IPS DF 4.7 (cell line): ENCODE data around the gene CDC42SE2.

Experiments used
- DNase-seq: peaks from one replicate; pipeline ENCODE4 v3.0.0-alpha.2; 2013; ENCODE audit warnings: low spot score; ENCODE audit errors: extremely low read depth

The CDC42SE2 gene, protein sequence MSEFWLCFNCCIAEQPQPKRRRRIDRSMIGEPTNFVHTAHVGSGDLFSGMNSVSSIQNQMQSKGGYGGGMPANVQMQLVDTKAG

DNA sequence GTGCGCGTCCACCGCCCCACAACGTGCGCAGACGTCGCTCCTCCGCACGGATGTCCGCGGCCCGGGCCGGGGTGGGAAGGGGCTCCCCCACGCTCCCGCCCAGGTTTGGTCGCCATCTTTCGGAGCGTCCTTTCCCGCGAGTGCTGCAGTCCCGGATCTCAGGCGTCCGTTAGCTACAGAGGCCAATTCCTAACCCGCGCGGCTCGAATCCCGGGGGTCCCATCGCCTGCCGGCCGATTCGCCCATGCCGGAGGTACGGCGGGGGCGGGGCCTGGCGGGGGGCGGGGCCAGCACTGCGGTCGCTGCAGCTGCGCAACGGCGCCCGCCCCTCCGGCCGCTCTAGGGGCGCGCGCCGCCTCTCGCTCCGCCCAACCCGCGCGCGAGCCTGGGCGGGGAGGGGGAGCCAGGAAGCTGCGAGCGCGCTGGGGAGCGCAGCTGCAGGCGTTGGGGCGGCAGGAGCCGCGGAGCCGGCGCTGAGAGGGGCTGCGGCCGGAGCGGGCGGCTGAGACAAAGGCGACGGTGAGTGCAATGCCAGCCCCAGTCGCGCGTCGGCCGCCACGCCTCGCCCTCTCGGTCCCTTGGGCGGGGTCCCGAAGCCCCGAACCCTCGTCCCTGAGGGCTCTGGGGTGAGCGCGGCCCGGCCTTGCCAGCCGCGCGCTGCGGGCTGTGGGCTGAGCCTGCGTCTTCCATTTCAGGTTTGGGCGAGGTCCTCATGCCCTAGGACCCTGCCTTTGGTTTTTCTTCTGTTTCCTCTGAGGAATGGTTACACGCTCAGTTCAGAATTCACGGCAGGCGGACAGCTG is at the start of gene CDC42SE2:
TSS of gene CDC42SE2 (plus strand) at position 406 of the 803 bp plus-strand sequence. CDS start 95,441 bp downstream, outside the sequence.
- DNase-seq: peak; percentile 36

DNA sequence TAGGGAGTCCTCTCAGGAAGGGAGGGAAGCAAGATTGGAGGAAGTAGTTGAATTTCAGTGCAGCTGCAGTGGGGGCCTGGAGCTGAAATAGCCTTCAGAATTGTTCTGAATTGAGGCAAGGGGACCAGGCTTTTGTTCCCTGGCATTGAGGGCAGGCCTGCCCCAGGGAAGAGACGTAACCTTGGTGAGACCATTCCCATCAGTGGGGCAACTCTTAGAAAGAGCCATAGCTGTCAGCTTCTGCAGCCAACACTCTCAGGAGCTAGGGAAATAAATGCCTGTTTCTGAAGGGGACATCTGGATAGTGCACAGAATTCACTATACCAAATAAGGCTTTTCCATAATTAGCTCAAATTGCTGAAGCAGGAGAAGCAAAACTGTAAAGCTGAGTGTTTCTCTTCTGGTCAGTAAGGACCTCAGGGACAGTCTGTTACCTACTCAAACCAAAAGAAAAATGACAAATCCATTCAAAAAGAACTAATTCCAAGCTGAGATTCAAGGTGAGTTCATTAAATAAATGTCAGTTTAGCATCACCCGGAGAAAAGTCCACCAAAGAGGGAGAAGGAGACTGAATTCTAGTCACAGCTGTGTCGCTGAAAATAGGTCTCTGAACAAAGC is 49.1 kb upstream of the CDC42SE2 start:
- no peak for DNase-seq

DNA sequence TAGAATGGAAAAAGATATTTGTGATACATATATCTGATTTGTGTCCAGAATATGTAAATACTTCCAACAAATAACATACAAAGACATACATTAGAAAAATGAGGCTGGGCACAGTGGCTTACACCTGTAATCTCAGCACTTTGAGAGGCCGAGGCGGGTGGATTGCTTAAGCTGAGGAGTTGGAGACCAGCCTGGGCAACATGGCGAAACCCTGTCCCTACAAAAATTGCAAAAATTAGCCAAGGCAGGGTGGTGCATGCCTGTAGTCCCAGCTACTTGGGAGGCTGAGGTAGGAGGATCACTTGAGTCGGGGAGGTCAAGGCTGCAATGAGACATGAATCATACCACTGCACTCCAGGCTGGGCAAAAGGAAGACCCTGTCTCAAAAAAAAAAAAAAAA is 46.1 kb upstream of the CDC42SE2 start:
- DNase-seq: no peak

DNA sequence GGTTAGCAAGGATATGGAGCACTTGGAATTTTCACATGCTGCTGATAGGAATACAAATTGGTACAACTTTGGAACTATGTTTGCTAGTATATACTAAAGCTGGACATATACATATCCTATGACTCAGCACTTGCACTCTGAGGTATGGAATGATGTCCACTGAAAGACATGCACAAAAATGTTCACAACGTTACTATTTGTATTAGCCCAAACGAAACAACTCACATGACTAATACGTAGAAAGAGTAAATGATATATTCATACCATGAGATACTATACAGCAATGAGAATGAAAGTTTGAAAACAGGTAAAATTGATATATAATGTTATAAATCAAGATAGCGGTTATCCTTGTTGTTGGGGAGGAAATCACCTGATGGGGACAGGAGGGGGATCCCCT is 45.5 kb upstream of the CDC42SE2 start:
- DNase-seq: no peak

DNA sequence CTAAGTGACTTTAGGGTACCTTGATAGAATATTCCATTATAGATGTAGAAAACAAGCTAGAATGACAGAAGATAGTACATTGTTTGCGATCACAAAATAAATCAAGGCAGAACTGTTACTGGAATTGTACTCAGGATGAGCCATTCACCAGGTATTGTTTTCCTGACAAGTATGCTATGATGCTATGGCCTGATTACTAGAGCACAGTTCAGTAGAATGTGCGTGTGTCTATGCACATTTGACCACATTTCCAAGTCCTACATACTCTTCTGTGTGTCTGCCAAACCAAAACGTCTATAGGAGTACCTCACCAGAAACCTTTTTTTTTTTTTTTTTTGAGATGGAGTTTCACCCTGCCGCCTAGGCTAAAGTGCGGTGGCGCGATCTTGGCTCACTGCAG is 43.3 kb upstream of the CDC42SE2 start:
- DNase-seq: no peak

DNA sequence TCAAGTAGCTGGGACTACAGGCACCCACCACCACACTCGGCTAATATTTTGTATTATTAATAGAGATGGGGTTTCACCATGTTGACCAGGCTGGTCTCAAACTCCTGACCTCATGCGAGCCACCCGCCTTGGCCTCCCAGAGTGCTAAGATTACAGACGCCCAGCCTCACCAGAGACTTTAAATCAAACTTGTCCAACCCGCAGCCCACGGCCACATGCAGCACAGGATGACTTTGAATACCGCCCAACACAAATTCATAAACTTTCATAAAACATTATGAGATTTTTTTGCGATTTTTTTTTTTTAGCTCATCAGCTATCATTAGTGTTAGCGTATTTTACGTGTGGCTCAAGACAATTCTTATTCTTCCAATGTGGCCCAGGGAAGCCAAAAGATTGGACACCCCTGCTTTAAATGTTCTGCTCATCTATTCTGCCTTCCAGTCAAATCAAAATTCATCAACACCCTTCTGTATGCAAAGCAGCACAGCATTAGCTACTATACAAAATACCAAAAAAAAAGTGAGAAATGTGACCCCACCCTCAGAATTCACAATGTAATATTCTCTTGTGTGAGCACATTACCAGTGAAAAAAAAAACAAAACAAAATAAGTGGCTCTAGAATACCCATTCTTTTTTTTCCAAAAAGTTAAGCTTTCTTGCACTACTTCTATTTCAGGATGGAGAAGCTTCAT is 42.7 kb upstream of the CDC42SE2 start:
- no peak for DNase-seq

DNA sequence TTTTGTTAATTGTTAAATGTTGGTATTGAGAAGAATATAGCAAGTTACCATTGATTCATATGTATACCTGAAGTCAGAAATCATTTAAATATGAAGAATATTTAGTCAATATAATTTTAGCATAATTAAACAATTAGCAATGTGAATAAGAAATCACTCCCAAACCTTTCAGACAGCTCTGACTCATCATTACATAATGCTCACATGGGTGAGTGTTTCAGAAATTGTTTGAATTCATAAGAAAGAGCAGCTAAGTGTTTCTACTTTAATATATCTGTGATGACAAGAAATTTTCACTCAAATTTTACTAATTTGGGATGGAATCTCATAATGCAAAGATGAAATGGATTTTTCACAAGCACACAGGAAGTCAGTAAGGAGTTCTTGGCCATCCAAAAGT is 42.0 kb upstream of the CDC42SE2 start:
- DNase-seq: no peak

DNA sequence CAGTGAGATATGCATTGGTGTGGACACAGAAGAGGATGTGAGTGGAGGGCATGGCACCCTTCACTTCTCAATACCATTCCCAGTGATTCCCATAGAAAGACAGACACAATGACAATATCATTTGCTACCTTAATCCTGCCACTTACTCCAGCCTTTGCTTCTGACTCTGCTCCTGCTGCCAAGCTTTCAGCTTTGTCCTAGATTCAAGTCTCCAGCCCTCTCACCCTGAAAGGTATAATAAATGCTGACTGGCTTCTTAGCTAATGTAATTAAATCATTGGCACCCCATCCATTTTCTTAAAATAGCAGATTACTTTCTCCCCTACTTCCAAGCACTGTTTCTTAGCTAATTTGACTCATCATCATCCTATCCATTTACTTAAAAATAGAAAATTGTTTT is 41.1 kb upstream of the CDC42SE2 start:
- DNase-seq: no peak

DNA sequence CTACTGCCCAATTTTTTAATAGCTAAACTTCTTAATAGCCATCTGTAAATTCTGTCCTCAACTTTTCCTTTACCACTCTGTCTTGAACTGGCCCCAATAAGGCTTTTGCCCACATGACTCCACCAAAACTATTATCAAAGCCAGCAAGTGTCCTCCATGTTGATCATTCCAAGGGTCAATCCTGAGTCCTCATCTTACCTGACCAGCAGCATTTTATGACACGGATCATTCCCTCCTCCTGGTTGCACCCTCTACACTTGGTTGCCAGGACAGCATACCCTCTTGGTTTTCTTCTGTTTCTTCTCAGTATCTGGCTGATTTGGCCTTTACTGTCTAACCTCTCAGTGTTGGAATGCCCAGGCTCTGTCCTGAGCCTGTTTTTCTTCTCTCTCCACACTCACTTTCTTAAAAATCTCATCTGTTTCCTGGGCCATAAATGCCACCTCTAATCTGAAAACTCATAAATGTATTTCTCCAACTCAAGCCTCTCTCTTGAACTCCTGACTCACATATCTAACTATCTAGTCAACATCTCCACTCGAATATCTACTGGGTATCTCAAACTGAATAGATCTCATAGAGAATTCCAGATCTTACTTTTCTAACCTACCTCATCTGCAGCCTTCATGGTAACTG is 40.0 kb upstream of the CDC42SE2 start:
- no peak for DNase-seq

DNA sequence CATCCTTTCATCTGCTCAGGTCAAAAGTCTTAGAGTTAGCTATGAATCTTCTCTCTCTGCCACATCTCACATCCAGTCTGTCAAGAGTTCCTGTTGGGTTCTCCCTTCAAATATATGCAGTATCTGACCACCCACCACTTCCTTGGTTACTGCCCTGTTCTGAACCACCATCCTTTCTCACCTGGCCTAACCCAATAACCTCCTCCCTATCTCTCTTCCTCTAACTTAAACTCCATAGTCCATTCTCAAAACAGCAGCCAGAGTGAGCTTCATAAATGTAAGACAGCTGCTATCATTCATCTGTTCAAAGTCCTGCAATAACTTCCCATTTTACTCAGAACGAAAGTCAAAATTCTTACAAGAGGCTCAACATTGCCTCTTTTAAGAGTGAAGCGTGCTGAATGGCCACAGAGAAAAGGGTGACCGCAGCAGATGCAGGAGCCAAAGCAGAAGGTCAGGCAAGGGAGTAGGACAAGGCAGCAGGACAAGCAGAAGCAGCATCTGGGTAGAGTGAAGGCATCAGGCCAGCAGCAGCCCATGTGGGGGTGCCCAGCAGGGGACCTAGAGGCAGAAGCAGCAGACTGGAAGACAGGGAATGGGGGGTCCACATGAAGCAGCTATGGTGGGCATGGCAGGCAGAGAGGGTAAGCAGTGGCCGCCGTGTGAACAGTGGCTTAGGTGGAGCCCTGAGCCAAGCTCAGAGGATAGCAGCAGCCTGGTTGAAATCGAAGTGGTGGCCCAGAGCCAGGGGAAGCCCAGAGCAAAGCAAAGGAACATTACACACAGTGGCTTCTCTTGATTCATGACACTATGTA is 39.3 kb upstream of the CDC42SE2 start:
- DNase-seq: no peak

DNA sequence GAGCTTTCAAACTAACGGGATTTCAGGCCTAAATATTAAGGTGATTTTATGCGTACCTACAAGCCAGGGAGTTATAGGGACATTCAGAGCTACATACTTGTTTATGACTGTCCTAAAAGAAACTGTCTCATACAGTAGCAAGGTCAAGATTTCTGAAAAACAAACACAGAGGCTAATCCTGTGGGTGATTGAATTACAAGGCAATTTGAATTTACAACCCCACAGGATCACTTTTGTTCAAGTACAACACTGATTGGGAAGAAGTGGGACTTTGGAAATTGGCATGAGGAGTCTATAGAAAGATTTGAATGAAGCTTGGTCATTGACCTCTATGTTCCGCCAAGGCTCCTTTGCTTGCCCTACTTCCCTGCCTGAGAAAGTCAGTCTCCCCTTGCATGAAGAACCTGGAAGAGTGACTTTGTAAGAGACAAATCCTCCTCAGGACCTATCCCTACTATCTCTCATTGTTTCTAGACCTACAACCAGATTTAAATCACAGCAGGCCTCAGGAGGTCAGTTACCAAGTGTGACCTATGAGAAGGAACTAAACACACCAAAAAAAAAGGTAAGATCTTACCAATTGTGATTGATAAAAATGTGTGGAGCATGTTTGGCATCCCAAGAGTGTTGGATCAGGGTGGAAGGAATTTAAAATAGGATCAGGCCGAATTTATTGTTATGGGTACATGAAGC is 38.4 kb upstream of the CDC42SE2 start:
- no peak for DNase-seq

DNA sequence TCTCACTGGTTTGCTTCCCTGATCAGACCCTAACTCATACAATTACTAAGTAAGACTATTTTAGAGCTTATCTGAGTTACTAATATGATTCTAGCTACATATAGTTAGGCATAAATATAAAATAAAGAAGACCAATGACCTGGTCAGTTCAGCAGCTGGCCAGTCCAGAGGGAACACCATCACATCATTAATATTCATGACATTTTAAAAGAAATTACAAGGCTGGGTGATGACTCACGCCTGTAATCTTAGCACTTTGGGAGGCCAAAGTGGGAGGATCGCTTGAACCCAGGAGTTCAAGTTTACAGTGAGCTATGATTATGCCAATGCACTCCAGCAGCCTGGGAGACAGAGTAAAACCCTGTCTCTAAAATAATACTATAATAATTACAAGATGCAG is 37.0 kb upstream of the CDC42SE2 start:
- DNase-seq: no peak

DNA sequence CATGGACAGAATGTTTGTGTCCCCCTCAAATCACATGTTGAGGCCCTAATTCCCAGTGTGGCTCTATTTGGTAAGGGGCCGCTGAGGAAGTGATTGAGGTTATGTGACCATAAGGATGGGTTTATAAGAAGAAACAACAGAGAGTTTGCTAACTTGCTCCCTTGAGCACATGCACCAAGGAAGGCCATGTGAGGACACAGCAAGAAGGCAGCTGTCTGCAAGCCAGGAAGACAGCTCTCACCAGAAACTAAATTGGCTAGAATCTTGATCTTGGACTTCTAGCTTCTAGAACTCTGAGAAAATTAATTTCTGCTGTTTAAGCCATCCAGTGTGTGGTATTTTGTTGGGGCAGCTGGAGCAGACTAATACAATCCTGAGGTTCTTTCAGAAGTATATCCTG is 35.2 kb upstream of the CDC42SE2 start:
- DNase-seq: no peak

DNA sequence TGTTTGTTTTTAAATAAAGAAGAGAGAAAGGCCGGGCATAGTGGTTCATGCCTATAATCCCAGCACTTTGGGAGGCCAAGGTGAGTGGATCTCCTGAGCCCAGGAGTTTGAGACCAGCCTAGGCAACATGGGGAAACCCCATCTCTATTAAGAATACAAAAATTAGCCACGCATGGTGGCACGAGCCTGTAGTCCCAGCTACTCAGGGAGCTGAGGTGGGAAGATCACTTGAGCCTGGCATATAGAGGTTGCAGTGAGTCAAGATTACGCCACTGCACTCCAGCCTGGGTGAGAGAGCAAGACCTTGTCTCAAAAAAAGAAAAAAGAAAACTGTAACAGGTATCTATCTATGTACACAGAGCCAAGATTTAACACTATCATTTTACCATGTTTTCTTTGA is 34.2 kb upstream of the CDC42SE2 start:
- no peak for DNase-seq

DNA sequence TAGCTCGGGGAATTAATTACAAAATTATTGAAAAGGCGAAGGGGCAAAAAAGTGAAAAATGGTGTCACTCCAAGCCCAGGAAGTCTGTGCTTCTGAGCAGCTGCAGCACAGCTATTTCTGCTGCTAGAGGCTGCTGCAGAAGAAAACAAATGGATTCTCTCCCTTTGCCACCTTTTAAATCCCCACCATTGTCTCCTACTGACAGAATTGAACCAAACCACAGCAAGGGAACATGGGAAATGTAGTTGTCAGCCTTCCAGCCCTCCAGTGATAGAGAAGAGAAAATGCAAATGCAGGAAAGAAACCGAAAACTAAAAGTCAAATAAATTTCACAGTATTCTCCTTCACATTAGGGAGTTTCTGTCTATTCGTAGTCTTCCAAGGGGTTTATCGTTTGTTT is 33.4 kb upstream of the CDC42SE2 start:
- DNase-seq: peak; percentile 30

DNA sequence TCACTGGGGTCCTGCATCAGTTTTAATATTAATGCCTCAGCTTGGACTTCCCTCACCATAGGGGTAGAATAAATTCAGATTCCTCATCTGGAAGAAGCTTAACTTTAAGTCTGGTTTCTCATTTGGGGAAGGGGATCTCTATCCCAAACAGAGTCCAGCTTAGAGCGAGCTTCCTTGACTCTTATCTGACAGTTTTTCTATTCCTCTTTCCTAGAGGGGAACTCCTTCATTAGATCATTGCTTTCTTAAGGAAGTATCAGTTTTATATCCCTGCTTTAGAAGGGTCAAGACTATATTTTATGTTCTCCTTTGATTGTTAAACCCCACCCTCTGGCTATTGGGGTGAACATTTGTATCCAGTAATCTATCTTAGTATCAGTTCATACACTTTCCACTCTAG is 24.2 kb upstream of the CDC42SE2 start:
- no peak for DNase-seq

DNA sequence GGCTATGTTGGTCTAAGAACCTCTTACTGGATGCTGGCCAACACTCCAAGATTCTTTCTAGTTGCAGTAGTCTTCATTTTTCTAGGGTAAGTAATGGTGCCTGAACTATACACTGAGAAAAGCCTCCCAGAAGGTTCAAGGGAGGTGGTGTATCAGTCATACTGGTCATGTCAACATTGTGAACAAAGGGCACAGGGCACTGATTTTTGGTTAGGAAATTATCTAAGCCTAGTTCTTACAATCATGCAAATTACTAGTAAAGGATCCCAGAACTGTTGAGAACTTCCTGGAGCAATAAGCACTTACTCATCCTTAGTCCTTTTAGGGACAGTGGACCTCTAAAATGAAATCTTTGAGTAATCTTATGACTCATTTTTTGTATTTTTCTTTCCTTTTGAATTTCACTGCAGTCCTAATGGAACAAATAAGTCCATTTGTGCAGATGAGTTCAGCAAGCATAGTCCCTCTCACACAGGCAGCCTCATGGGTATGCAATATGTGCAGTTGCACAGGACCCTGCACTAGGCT is 21.1 kb upstream of the CDC42SE2 start:
- no peak for DNase-seq

DNA sequence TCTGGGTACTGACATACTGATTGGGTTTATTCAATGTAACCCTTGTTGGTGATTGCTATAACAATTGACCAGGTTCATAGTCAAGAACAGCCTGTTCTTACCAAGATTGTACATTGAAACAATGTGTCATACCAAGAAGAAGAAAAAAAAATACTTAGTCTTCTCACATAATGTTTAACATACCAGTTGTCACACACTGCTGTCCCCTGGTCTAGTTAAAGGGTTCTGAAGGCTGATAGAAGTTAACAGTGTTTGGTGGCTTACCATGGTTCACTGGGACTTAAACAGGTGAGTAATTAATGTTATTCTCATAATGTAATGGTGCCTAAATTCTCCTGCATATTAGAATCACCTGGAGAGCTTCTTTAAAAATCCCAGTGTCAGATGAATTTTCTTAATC is 18.5 kb upstream of the CDC42SE2 start:
- DNase-seq: no peak

DNA sequence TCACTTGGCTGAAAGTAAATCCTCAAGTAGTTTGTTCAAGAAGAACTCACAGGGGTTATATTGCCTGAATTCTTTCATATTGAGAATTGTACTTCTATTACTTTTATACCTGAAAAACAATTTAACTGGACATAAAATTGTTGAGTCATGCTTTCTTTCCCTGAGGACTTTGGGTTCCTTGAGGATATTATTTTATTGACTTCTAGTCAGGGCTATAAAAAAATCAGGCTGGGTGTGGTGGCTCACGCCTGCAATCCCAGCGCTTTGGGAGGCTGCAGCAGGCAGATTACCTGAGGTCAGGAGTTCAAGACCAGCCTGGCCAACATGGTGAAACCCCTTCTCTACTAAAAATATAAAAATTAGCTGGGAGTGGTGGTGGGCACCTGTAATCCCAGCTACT is 17.9 kb upstream of the CDC42SE2 start:
- no peak for DNase-seq

DNA sequence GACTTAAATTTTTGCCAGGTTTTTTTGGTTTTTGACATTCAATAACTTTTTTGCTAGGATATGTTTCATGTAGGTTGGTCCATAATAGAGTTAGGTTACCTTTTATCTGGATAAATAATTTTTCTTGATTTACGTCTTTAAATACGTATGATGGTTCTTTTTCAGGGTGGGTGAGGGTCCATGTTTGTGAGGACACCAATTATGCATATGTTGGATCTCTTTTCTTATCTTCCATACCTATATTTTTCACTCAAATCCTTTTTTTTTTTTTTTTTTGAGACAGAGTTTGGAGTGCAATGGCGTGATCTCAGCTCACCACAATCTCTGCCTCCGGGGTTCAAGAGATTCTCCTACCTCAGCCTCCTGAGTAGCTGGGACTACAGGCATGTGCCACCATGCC is 17.3 kb upstream of the CDC42SE2 start:
- DNase-seq: no peak
